Cardiac septum (tissue), 1 donor: ENCODE measurements around the gene TGFBR3. TPM values are rescaled to one million over a fixed set of nuclear protein-coding genes. Genes with fewer than 3 reads are reported as not detected.

Experiments used
- DNase-seq: peaks from one replicate; pipeline ENCODE4 v3.0.0-alpha.2; 2020; ENCODE audit warnings: low spot score
- intact Hi-C: fragments of 100-400 bp; cut with DNase I; formaldehyde crosslinking; loops from one replicate; pipeline ENCODE4 v1.14.0; 2022
- long read RNA-seq: library from polyadenylated mRNA; unstranded; transcript quantifications from one replicate; pipeline ENCODE4 v2.0.0, GENCODE V29; 2021
- total RNA-seq: library from RNA; stranded (reverse); fragmentation: NEBNext Ultra II Directional; extraction: Animal tissue kit (Norgen Biotek cat#: 25700); gene quantifications from one replicate; pipeline ENCODE4 v1.2.1, GENCODE V29; 2021
- donor health status: DM: no; HTN: no; CAD: no.

TGFBR3 gene
- 12.6 TPM for total RNA-seq
- long read RNA-seq, partial matches to known transcripts, result 3 of 20 reads
- long read RNA-seq, other reads (novel, unspliced or antisense), result 16 of 20 reads

GRCh38 chr1:91885716-91886506, at the start of gene TGFBR3:
TSS of gene TGFBR3 (minus strand) at chr1:91886151. CDS start at chr1:91861531, 24,620 bp downstream.
- intact Hi-C loops, result loop anchor here (5.0 to 10.0 kb wide), 7 partner anchors 39 to 384 kb away; partner anchors contain the start of gene CDC7
- peak; percentile 94 for DNase-seq

GRCh38 chr1:91929250-91929649, 43.3 kb upstream of the TGFBR3 start:
- intact Hi-C loops, result loop anchor here (5.0 to 10.0 kb wide), 2 partner anchors 97 to 644 kb away; no protein-coding TSS in a partner anchor
- no peak for DNase-seq

- DNase-seq, result no peak
- intact Hi-C loops, result loop anchor here (5.0 to 10.0 kb wide), 2 partner anchors 96 to 643 kb away; no protein-coding TSS in a partner anchor
These were observed 42.1 kb upstream of the TGFBR3 start for GRCh38 chr1:91928026-91928425.

- intact Hi-C loops, result loop anchor here (5.0 to 10.0 kb wide), 2 partner anchors 94 to 641 kb away; no protein-coding TSS in a partner anchor
- no peak for DNase-seq
These were observed 39.9 kb upstream of the TGFBR3 start for GRCh38 chr1:91925644-91926435.

GRCh38 chr1:91924146-91924545, 38.2 kb upstream of the TGFBR3 start:
- intact Hi-C loops, result loop anchor here (10.0 kb wide), 1 partner anchor 639 kb away; no protein-coding TSS in a partner anchor

GRCh38 chr1:91919962-91920361, 34.0 kb upstream of the TGFBR3 start:
- intact Hi-C loops, result loop anchor here (10.0 kb wide), 1 partner anchor 635 kb away; no protein-coding TSS in a partner anchor
- DNase-seq, result no peak

More at GRCh38 chr1:91924146-91924545, 38.2 kb upstream of the TGFBR3 start:
- no peak for DNase-seq

- DNase-seq, result no peak
- intact Hi-C loops, result no loop called here
These were observed 31.0 kb upstream of the TGFBR3 start for GRCh38 chr1:91916811-91917460.

GRCh38 chr1:91916046-91916445, 30.1 kb upstream of the TGFBR3 start:
- DNase-seq, result no peak
- intact Hi-C loops, result no loop called here

GRCh38 chr1:91913018-91913417, 27.1 kb upstream of the TGFBR3 start:
- no peak for DNase-seq
- intact Hi-C loops, result no loop called here

GRCh38 chr1:91912266-91912665, 26.3 kb upstream of the TGFBR3 start:
- no peak for DNase-seq
- intact Hi-C loops, result no loop called here

GRCh38 chr1:91901231-91901630, 15.3 kb upstream of the TGFBR3 start:
- no peak for DNase-seq
- intact Hi-C loops, result no loop called here

GRCh38 chr1:91900562-91900961, 14.6 kb upstream of the TGFBR3 start:
- intact Hi-C loops, result no loop called here
- no peak for DNase-seq

GRCh38 chr1:91897016-91897415, 11.1 kb upstream of the TGFBR3 start:
- DNase-seq, result no peak
- intact Hi-C loops, result no loop called here

- DNase-seq, result no peak
- intact Hi-C loops, result no loop called here
These were observed 10.0 kb upstream of the TGFBR3 start for GRCh38 chr1:91895832-91896556.

- intact Hi-C loops, result no loop called here
- no peak for DNase-seq
These were observed 8.2 kb upstream of the TGFBR3 start for GRCh38 chr1:91894036-91894761.

- no peak for DNase-seq
- intact Hi-C loops, result no loop called here
These were observed 6.0 kb upstream of the TGFBR3 start for GRCh38 chr1:91891969-91892368.

GRCh38 chr1:91891454-91891853, 5.5 kb upstream of the TGFBR3 start:
- intact Hi-C loops, result no loop called here
- no peak for DNase-seq

GRCh38 chr1:91889717-91890459, 3.9 kb upstream of the TGFBR3 start:
- DNase-seq, result no peak
- intact Hi-C loops, result loop anchor here (5.0 to 10.0 kb wide), 7 partner anchors 43 to 388 kb away; partner anchors contain the start of gene CDC7
